Measurements from ENCODE around the gene SLC15A3.

SLC15A3 gene

DNA sequence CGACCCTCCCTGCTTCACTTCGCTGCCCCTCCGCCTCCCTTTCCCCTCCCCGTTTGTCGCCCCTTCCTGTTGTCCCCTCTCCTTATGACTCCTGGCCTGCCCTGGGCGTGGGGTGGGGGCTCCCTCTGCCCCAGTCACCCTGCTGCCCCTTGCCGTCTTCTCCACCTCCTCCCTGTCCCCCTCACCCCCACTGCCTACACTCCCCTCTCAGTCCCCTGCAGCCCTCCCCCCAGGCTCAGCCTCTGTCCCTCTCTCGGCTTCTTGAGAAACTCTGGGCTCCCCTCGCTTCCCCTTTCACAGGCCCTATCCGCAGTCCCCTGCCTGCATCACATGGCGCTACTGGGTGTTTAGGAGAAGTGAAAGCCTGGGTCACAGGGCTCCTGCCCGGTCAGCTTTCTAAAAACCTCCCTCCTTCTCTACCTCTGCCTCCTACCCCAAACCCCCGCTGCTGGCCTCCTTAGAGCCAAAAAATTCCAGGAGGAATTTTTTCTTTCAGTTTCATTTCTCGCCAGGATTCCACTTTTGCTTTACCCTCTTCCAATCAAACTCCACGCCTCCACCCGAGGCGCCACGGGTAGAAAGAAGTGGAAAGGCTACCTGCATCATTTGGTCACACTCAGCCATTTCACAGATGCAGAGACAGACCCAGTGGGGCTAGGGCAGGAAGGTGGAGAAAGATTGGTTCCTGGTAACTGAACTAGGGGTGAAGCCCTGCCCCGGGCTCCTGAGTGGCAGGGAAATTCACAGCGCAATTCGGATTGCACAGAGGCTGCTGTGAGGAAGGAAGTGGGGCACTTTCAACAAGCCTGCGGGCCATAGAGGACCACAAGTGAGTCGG lies at the start of gene SLC15A3:
Gene SLC15A3, minus strand, starts transcription at position 273 of the 838 bp plus-strand sequence. CDS start 625 bp downstream, outside the sequence.
- Histone ChIP-seq H3K9me3 (ENCODE audit: low read length) (no peaks in the 10 kb centered on the region), H3K36me3 (ENCODE audit: insufficient read depth, low read length) (no peaks in the 10 kb centered on the region), H3K4me1 (ENCODE audit: insufficient read depth, low read length) (peaks cover 22% of the 10 kb centered on the region), H3K9ac (ENCODE audit: low read length) (peak within 1 kb of the TSS; percentile 60), H3K4me3 (ENCODE audit: low read depth in 1 of 2, low read length in 2 of 2) (peak within 1 kb of the TSS; percentile 64 to 80), H3K27me3 (ENCODE audit: control insufficient read depth in 1 of 2, insufficient read depth in 2 of 2, low read length in 2 of 2) (no peaks in the 10 kb centered on the region), H3K27ac (ENCODE audit: low read depth, low read length) (peak within 1 kb of the TSS; percentile 59)

DNA sequence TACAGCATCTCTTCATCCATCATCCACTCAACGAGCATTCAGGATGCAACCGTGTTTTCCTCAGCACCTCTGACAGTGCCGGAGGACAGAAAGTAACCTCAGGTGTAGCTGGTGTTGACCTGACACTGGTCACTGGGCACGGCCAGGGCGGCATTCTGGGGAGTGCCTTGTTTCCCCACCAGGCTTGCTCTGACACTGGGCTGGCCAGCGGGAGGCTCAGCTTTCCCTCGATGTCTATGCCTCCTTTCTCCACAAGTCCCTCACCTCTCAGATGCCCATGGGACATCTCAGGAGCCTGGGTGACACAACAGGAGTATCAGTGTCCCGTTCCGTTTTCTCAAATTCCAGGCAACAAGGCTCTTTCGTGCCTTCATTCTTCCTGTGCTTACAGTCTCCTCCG lies 48.5 kb upstream of the SLC15A3 start:
- H3K27ac ChIP-seq (ENCODE audit: low read depth, low read length), result no peak overlapping the region
- H3K9ac ChIP-seq (ENCODE audit: low read length), result no peak overlapping the region
- H3K4me3 ChIP-seq (ENCODE audit: low read depth in 1 of 2, low read length in 2 of 2), result no peak overlapping the region
- H3K36me3 ChIP-seq (ENCODE audit: insufficient read depth, low read length), result no peaks in the 10 kb centered on the region
- no peaks in the 10 kb centered on the region for H3K4me1 ChIP-seq (ENCODE audit: insufficient read depth, low read length)
- H3K9me3 ChIP-seq (ENCODE audit: low read length), result no peaks in the 10 kb centered on the region
- no peaks in the 10 kb centered on the region for H3K27me3 ChIP-seq (ENCODE audit: control insufficient read depth in 1 of 2, insufficient read depth in 2 of 2, low read length in 2 of 2)

DNA sequence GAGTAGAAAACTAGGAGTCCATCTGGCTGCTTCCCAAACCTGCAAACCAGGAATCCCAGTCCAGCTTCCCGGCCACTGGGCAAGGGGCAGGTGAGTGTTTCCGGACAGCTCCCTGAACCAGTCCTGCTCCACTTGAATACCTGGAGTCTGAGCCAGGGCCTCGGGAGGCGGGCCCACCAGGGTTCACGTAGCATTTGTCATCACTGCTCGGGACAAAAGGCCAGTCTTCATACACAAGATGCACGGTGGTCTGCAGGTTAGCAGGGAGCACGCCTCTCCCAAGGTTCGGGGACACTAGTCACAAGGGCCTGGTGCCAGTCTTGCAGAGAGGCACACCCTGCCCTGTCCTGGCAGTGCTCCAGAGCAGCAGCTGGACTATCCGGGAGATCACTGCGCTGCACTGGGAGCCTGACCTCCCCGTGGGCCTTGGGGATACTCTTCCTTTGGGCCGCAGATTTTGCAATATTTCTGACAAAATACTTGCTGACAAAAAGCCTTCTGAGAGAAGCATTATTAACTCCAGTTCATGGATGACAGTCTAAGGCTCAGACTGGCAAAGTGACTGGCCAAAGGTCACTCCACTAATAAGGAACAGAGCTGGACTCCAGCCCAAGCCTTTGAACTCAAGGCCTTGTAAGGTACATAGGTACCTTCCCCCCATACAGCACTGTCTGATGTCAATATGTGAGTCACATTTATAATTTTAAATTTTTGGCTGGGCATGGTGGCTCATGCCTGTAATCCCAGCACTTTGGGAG lies 44.6 kb upstream of the SLC15A3 start:
- H3K9me3 ChIP-seq (ENCODE audit: low read length), result no peaks in the 10 kb centered on the region
- no peaks in the 10 kb centered on the region for H3K4me1 ChIP-seq (ENCODE audit: insufficient read depth, low read length)
- no peak overlapping the region for H3K4me3 ChIP-seq (ENCODE audit: low read depth in 1 of 2, low read length in 2 of 2)
- no peaks in the 10 kb centered on the region for H3K36me3 ChIP-seq (ENCODE audit: insufficient read depth, low read length)
- H3K9ac ChIP-seq (ENCODE audit: low read length), result no peak overlapping the region
- no peaks in the 10 kb centered on the region for H3K27me3 ChIP-seq (ENCODE audit: control insufficient read depth in 1 of 2, insufficient read depth in 2 of 2, low read length in 2 of 2)
- no peak overlapping the region for H3K27ac ChIP-seq (ENCODE audit: low read depth, low read length)

DNA sequence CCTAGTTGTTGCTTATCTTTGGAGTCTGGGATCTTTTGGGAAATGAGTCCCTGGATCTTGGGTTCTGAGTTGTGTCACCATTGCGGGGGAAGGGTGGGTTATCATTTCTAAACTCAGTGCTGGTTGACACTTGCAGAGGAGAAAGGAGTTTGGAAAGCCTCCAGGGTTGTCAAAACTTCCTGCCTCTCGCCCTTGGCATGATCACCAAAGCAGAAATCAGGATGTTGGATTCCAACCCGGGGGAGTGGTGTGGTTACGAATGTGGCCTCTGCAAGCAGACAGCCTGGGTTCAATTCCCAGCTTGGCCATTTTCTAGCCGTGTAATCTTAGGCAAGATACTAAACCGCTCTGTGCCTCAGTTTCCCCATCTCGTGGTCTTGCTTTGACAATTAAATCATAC lies 43.8 kb upstream of the SLC15A3 start:
- no peaks in the 10 kb centered on the region for H3K9me3 ChIP-seq (ENCODE audit: low read length)
- H3K4me1 ChIP-seq (ENCODE audit: insufficient read depth, low read length), result no peaks in the 10 kb centered on the region
- no peak overlapping the region for H3K27ac ChIP-seq (ENCODE audit: low read depth, low read length)
- H3K27me3 ChIP-seq (ENCODE audit: control insufficient read depth in 1 of 2, insufficient read depth in 2 of 2, low read length in 2 of 2), result no peaks in the 10 kb centered on the region
- no peaks in the 10 kb centered on the region for H3K36me3 ChIP-seq (ENCODE audit: insufficient read depth, low read length)
- H3K9ac ChIP-seq (ENCODE audit: low read length), result no peak overlapping the region
- H3K4me3 ChIP-seq (ENCODE audit: low read depth in 1 of 2, low read length in 2 of 2), result no peak overlapping the region

DNA sequence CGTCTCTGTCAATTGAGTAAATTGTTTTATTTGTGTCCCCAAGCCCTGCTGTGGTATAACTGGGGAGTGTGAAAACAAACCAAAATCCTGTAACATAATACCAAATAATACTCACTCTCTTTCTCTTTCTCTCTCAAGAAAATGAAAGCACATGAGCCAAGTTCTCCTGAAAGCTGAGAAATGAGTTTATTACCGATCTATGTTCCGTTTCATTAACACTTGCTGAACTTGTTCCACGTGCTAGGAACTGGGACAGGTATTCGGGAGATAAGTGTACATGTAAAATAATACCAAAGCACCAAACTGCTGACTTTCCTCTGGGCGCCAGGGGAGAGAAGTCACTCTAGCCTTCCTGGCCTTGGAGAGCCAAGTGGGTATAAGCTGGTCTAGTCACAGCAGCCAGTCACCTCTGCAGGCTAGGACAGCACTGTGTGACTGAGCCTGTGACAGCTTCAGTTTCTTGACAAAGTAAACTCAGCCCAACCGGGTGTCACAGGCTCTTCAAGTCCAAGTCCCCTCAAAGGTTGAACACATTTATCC lies 42.6 kb upstream of the SLC15A3 start:
- no peak overlapping the region for H3K9ac ChIP-seq (ENCODE audit: low read length)
- no peaks in the 10 kb centered on the region for H3K9me3 ChIP-seq (ENCODE audit: low read length)
- no peak overlapping the region for H3K4me3 ChIP-seq (ENCODE audit: low read depth in 1 of 2, low read length in 2 of 2)
- no peaks in the 10 kb centered on the region for H3K27me3 ChIP-seq (ENCODE audit: control insufficient read depth in 1 of 2, insufficient read depth in 2 of 2, low read length in 2 of 2)
- no peaks in the 10 kb centered on the region for H3K4me1 ChIP-seq (ENCODE audit: insufficient read depth, low read length)
- H3K27ac ChIP-seq (ENCODE audit: low read depth, low read length), result no peak overlapping the region
- no peaks in the 10 kb centered on the region for H3K36me3 ChIP-seq (ENCODE audit: insufficient read depth, low read length)

DNA sequence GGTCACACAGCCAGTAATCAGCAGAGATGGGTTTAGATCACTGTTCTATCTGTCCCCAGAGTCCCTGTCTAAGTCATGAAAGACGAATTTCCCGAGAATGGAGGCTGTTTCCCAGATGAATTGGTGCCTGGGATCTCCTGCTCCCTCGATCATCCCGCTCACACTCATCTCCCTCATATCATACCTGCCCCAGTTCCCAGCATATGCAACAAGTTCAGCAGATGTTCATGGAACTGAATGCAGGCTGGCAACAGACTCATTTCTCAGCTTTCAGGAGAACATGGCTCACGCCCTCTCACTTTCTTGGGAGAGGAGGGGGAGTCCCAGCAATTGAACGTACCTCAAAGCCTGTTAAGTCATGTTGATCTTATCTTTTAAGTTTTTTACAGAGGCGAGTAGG lies 41.6 kb upstream of the SLC15A3 start:
- Histone ChIP-seq H3K27ac (ENCODE audit: low read depth, low read length) (no peak overlapping the region), H3K9ac (ENCODE audit: low read length) (no peak overlapping the region), H3K9me3 (ENCODE audit: low read length) (no peaks in the 10 kb centered on the region), H3K27me3 (ENCODE audit: control insufficient read depth in 1 of 2, insufficient read depth in 2 of 2, low read length in 2 of 2) (no peaks in the 10 kb centered on the region), H3K4me3 (ENCODE audit: low read depth in 1 of 2, low read length in 2 of 2) (no peak overlapping the region), H3K36me3 (ENCODE audit: insufficient read depth, low read length) (no peaks in the 10 kb centered on the region), H3K4me1 (ENCODE audit: insufficient read depth, low read length) (no peaks in the 10 kb centered on the region)

DNA sequence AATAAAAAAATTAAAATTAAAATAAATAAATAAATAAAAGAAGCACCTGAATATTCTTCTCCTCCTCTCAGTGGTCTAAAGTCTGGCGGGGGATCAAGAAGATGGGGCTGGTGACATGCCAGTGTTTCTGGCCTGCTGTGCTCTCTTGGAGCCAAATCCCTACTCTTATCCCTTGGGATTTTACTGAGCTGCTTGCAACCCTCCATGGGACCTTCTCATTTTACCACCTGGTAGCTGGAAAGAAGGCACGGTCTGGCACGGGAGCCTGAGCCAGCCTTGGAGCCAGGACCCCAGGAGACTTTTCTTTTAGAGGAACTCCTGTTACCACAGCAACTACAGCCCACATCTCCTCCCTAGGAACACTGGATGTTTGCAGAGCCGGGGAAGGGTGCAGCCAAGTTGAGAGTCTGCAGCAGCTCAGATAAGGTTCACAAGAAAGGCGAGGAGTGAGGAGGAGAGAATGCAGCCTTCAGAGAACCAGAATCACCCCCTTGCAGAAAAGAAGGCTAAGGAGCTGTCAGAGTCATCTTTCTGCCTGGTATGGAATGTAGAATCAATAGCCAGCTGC lies 41.0 kb upstream of the SLC15A3 start:
- no peak overlapping the region for H3K4me3 ChIP-seq (ENCODE audit: low read depth in 1 of 2, low read length in 2 of 2)
- H3K27me3 ChIP-seq (ENCODE audit: control insufficient read depth in 1 of 2, insufficient read depth in 2 of 2, low read length in 2 of 2), result no peaks in the 10 kb centered on the region
- no peak overlapping the region for H3K27ac ChIP-seq (ENCODE audit: low read depth, low read length)
- H3K9me3 ChIP-seq (ENCODE audit: low read length), result no peaks in the 10 kb centered on the region
- no peaks in the 10 kb centered on the region for H3K36me3 ChIP-seq (ENCODE audit: insufficient read depth, low read length)
- H3K4me1 ChIP-seq (ENCODE audit: insufficient read depth, low read length), result no peaks in the 10 kb centered on the region
- no peak overlapping the region for H3K9ac ChIP-seq (ENCODE audit: low read length)

DNA sequence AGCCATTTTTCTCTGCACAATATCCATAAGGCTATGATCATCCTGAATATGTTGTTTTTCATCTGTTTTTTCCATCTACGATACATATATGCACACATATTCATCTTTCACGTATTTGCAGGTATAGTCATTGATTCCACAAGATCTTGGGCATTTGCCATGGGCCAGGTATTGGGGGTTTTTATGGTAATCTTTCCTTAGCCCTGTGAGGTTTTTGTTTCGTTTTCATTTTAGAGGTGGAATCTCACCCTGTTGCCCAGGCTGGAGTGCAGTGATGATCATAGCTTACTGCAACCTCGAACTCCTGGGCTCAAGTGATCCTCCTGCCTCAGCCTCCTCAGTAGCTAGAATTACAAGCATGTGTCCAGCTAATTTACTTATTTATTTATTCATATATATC lies 39.5 kb upstream of the SLC15A3 start:
- Histone ChIP-seq H3K9ac (ENCODE audit: low read length) (no peak overlapping the region), H3K9me3 (ENCODE audit: low read length) (no peaks in the 10 kb centered on the region), H3K4me3 (ENCODE audit: low read depth in 1 of 2, low read length in 2 of 2) (no peak overlapping the region), H3K4me1 (ENCODE audit: insufficient read depth, low read length) (no peaks in the 10 kb centered on the region), H3K27ac (ENCODE audit: low read depth, low read length) (no peak overlapping the region), H3K36me3 (ENCODE audit: insufficient read depth, low read length) (no peaks in the 10 kb centered on the region), H3K27me3 (ENCODE audit: control insufficient read depth in 1 of 2, insufficient read depth in 2 of 2, low read length in 2 of 2) (no peaks in the 10 kb centered on the region)

DNA sequence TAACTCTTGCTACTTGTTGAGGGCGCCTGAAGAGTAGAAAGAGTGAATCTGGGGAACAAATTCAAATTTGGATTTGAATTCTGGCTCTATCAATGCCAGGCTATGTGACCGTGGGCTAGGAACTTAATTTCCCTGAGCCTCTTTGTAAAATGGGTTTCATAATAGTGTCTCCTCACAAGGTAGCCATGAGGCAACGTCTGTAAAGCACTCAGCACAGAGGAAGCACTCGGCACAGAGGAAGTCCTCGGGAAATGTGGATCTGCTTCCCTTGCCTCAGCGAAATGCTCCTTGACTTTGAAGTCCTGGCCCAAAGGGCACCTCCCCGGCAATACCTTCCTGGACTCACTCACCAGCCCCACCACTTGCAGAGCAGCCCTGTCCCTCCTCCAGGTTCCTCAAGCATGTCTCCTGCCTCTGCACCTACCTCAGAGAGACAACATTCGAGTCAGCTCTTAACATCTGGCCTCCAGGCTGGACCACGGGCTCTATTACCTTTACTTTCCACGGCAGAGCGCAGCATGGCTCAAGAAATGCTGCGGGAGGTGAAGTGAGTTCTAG lies 37.2 kb upstream of the SLC15A3 start:
- no peaks in the 10 kb centered on the region for H3K4me1 ChIP-seq (ENCODE audit: insufficient read depth, low read length)
- no peak overlapping the region for H3K4me3 ChIP-seq (ENCODE audit: low read depth in 1 of 2, low read length in 2 of 2)
- H3K27ac ChIP-seq (ENCODE audit: low read depth, low read length), result no peak overlapping the region
- no peaks in the 10 kb centered on the region for H3K27me3 ChIP-seq (ENCODE audit: control insufficient read depth in 1 of 2, insufficient read depth in 2 of 2, low read length in 2 of 2)
- no peaks in the 10 kb centered on the region for H3K9me3 ChIP-seq (ENCODE audit: low read length)
- H3K9ac ChIP-seq (ENCODE audit: low read length), result no peak overlapping the region
- no peaks in the 10 kb centered on the region for H3K36me3 ChIP-seq (ENCODE audit: insufficient read depth, low read length)

DNA sequence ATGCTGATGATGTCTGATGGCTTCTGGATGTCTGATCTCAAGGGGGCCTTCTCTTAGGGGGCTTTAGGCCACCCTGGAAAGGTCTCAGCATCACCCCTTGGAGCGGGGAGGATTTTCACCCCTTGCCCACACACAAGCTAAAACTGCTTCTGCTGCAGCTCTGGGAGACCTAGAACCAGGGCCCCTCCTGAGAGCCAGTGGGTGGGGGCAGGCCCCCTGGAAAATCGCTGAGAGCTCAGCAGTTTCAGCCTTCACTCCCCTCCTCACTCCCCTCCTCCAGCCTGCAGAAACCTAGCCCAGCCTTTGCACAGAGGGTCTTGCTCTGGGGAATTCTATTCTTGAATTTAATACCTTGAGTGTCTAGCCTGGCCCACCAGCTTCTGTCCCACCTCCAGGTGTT lies 36.7 kb upstream of the SLC15A3 start:
- Histone ChIP-seq H3K4me1 (ENCODE audit: insufficient read depth, low read length) (no peaks in the 10 kb centered on the region), H3K9me3 (ENCODE audit: low read length) (no peaks in the 10 kb centered on the region), H3K4me3 (ENCODE audit: low read depth in 1 of 2, low read length in 2 of 2) (no peak overlapping the region), H3K27me3 (ENCODE audit: control insufficient read depth in 1 of 2, insufficient read depth in 2 of 2, low read length in 2 of 2) (no peaks in the 10 kb centered on the region), H3K9ac (ENCODE audit: low read length) (no peak overlapping the region), H3K36me3 (ENCODE audit: insufficient read depth, low read length) (no peaks in the 10 kb centered on the region), H3K27ac (ENCODE audit: low read depth, low read length) (no peak overlapping the region)

DNA sequence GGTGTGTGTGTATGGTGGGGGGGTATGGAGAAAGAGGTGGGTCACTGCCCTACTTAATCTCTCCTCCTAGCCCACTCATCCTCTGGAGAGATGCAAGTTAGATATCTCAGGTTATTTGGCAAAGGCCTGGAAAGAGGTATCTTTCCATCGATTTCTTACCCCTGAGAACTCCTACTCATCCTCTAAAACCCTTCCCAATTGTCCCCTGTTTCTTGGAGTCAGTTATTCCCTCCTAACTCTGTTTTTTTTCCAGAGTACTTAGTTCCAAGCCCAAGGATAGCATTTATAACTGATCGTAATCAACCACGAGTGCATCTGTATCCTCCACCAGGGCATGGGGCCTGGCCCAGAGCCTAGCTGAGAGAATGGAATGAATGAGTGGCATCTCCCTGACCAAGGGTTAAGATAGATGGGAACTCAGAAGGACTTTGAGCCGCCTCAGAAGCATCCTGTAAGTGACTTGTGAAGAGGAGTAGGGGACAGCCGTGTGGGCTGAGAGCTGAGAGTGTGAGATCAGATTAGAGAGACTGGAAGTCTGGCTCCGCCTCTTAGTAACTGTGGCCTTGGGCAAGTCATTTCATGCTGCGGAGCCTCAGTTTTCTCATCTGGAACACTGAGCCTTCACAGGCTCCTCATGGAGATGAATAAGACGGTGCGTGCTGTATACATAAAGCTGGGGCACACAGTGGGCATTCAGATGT lies 35.8 kb upstream of the SLC15A3 start:
- no peak overlapping the region for H3K27ac ChIP-seq (ENCODE audit: low read depth, low read length)

More for the DNA sequence above, 35.8 kb upstream of the SLC15A3 start:
- H3K4me3 ChIP-seq (ENCODE audit: low read depth in 1 of 2, low read length in 2 of 2), result no peak overlapping the region
- H3K9ac ChIP-seq (ENCODE audit: low read length), result no peak overlapping the region
- no peaks in the 10 kb centered on the region for H3K27me3 ChIP-seq (ENCODE audit: control insufficient read depth in 1 of 2, insufficient read depth in 2 of 2, low read length in 2 of 2)
- H3K36me3 ChIP-seq (ENCODE audit: insufficient read depth, low read length), result no peaks in the 10 kb centered on the region
- no peaks in the 10 kb centered on the region for H3K4me1 ChIP-seq (ENCODE audit: insufficient read depth, low read length)
- no peaks in the 10 kb centered on the region for H3K9me3 ChIP-seq (ENCODE audit: low read length)
